Esophagus (tissue), 2 donors: ENCODE measurements around the gene WFDC8. TPM values are rescaled to one million over a fixed set of nuclear protein-coding genes. Genes with fewer than 3 reads are reported as not detected.
"Not testable (repeated sequence)": the region's sequence is repeated elsewhere in the genome, so short reads cannot be mapped to it uniquely, and the experiment has no call there.

Experiments used
- H3K27ac ChIP-seq, 2 donors: one replicate each; pipeline ENCODE4 v1.5.1; 2013; ENCODE audit warnings: low read depth in 2 of 2, mild to moderate bottlenecking in 2 of 2, inconsistent platforms in 1 of 2, low read length in 1 of 2, moderate library complexity in 1 of 2
- H3K27me3 ChIP-seq, 2 donors: one replicate each; pipeline ENCODE4 v1.6.1; 2013; ENCODE audit warnings: low read length in 2 of 2, control low read depth in 1 of 2, mild to moderate bottlenecking in 1 of 2; ENCODE audit not compliant: insufficient read depth in 2 of 2, control insufficient read depth in 1 of 2
- H3K36me3 ChIP-seq, 2 donors: one replicate each; pipeline ENCODE4 v1.6.1; 2013; ENCODE audit warnings: low read length in 1 of 2; ENCODE audit not compliant: control insufficient read depth in 2 of 2, insufficient read depth in 2 of 2
- H3K4me1 ChIP-seq, 2 donors: one replicate each; pipeline ENCODE4 v1.6.1; 2013; ENCODE audit warnings: low read length in 1 of 2; ENCODE audit not compliant: control insufficient read depth in 2 of 2, insufficient read depth in 2 of 2
- H3K4me3 ChIP-seq, 2 donors: one replicate each; pipeline ENCODE4 v1.5.1; 2013; ENCODE audit warnings: low read length in 2 of 2, mild to moderate bottlenecking in 2 of 2, low read depth in 1 of 2, moderate library complexity in 1 of 2
- H3K9me3 ChIP-seq, 2 donors: one replicate each; pipeline ENCODE4 v1.6.1; 2013; ENCODE audit warnings: mild to moderate bottlenecking in 2 of 2, low read depth in 1 of 2, low read length in 1 of 2, moderate library complexity in 1 of 2; ENCODE audit not compliant: control insufficient read depth in 2 of 2, insufficient read depth in 1 of 2
- whole genome bisulfite sequencing, 2 donors: extraction: QIAGEN DNeasy Blood & Tissue Kit; methylation state at CpG; one replicate each; pipeline ENCODE4 v1.1.7; 2013; 5-methylcytosine and 5-hydroxymethylcytosine counted together
- polyA plus RNA-seq, 2 donors: library from polyadenylated mRNA; stranded (reverse); fragments of 200-250 nt; gene quantifications; one replicate each; pipeline ENCODE4 v1.2.3, GENCODE V29; 2013
- donor health status: healthy with polysubstance abuse.
- donor health status: Bipolar disorder and iron deficiency.

WFDC8 gene
- polyA plus RNA-seq, 2 donors: not detected

GRCh38 chr20:45589725-45590124, 10.6 kb upstream of the WFDC8 start:
- H3K4me1 ChIP-seq: no peaks in the 10 kb centered on the region
- H3K36me3 ChIP-seq: no peaks in the 10 kb centered on the region
- no peaks in the 10 kb centered on the region for H3K27me3 ChIP-seq
- no peak overlapping the region for H3K27ac ChIP-seq
- H3K4me3 ChIP-seq: no peak overlapping the region
- WGBS, 2 donors: 20 to 53% methylated on average over 1 of the region's 1 CpG
- no peaks in the 10 kb centered on the region for H3K9me3 ChIP-seq

- no peaks in the 10 kb centered on the region for H3K36me3 ChIP-seq
- no peak overlapping the region for H3K27ac ChIP-seq
- no peaks in the 10 kb centered on the region for H3K27me3 ChIP-seq
- H3K4me1 ChIP-seq: no peaks in the 10 kb centered on the region
- 63 to 77% methylated on average over 2 of the region's 2 CpGs for WGBS, 2 donors
- no peaks in the 10 kb centered on the region for H3K9me3 ChIP-seq
- no peak overlapping the region for H3K4me3 ChIP-seq
Measured at GRCh38 chr20:45588800-45589199, 9.7 kb upstream of the WFDC8 start.

GRCh38 chr20:45585986-45586385, 6.9 kb upstream of the WFDC8 start:
- not testable (repeated sequence) for H3K36me3 ChIP-seq, H3K4me1 ChIP-seq, H3K9me3 ChIP-seq, H3K27me3 ChIP-seq, H3K4me3 ChIP-seq, H3K27ac ChIP-seq
- 78 to 88% methylated on average over 5 of the region's 5 CpGs for WGBS, 2 donors

GRCh38 chr20:45584294-45584693, 5.2 kb upstream of the WFDC8 start:
- H3K27ac ChIP-seq: not testable (repeated sequence)
- WGBS, 2 donors: 87 to 89% methylated on average over 5 of the region's 5 CpGs

GRCh38 chr20:45583502-45583901, 4.4 kb upstream of the WFDC8 start:
- Histone ChIP-seq H3K27me3 (peaks cover 0 to 6% of the 10 kb centered on the region in 2 donors), H3K4me1 (no peaks in the 10 kb centered on the region), H3K27ac (no peak overlapping the region), H3K36me3 (no peaks in the 10 kb centered on the region), H3K9me3 (no peaks in the 10 kb centered on the region), H3K4me3 (no peak overlapping the region)
- WGBS, 2 donors: 72 to 78% methylated on average over 3 of the region's 3 CpGs

More at GRCh38 chr20:45584294-45584693, 5.2 kb upstream of the WFDC8 start:
- H3K36me3 ChIP-seq, H3K9me3 ChIP-seq, H3K4me1 ChIP-seq, H3K27me3 ChIP-seq, H3K4me3 ChIP-seq: not testable (repeated sequence)

- Histone ChIP-seq H3K9me3 (no peaks in the 10 kb centered on the region), H3K4me1 (no peaks in the 10 kb centered on the region), H3K27ac (no peak overlapping the region), H3K4me3 (no peak overlapping the region), H3K27me3 (peaks cover 0 to 6% of the 10 kb centered on the region in 2 donors), H3K36me3 (no peaks in the 10 kb centered on the region)
Measured at GRCh38 chr20:45581702-45582101, 2.6 kb upstream of the WFDC8 start.

- Histone ChIP-seq H3K4me3 (no peak overlapping the region), H3K36me3 (no peaks in the 10 kb centered on the region), H3K9me3 (no peaks in the 10 kb centered on the region), H3K27me3 (peaks cover 0 to 2% of the 10 kb centered on the region in 2 donors), H3K4me1 (no peaks in the 10 kb centered on the region), H3K27ac (no peak overlapping the region)
- WGBS, 2 donors: 60 to 65% methylated on average over 1 of the region's 1 CpG
Measured at GRCh38 chr20:45578231-45578630, 853 bp downstream of the WFDC8 start.

- Histone ChIP-seq H3K27ac (no peak overlapping the region), H3K36me3 (no peaks in the 10 kb centered on the region), H3K4me3 (no peak overlapping the region), H3K4me1 (no peaks in the 10 kb centered on the region), H3K27me3 (peaks cover 0 to 2% of the 10 kb centered on the region in 2 donors), H3K9me3 (no peaks in the 10 kb centered on the region)
- WGBS, 2 donors: 32 to 42% methylated on average over 2 of the region's 2 CpGs
Measured at GRCh38 chr20:45576995-45577394, 2.1 kb downstream of the WFDC8 start.

- no peaks in the 10 kb centered on the region for H3K36me3 ChIP-seq
- no peaks in the 10 kb centered on the region for H3K4me1 ChIP-seq
- WGBS, 2 donors: 90 to 91% methylated on average over 3 of the region's 3 CpGs
- peaks cover 0 to 2% of the 10 kb centered on the region in 2 donors for H3K27me3 ChIP-seq
- H3K27ac ChIP-seq: no peak overlapping the region
- no peak overlapping the region for H3K4me3 ChIP-seq
- H3K9me3 ChIP-seq: no peaks in the 10 kb centered on the region
Measured at GRCh38 chr20:45575931-45576330, 3.2 kb downstream of the WFDC8 start.

GRCh38 chr20:45569650-45570049, 9.4 kb downstream of the WFDC8 start:
- not testable (repeated sequence) for H3K4me3 ChIP-seq, H3K27me3 ChIP-seq, H3K36me3 ChIP-seq, H3K9me3 ChIP-seq, H3K27ac ChIP-seq, H3K4me1 ChIP-seq
- WGBS, 2 donors: 77 to 80% methylated on average over 1 of the region's 1 CpG
